CD4-positive, CD25-positive, alpha-beta regulatory T cell (primary cell): ENCODE measurements around the gene DDOST. TPM values are rescaled to one million over a fixed set of nuclear protein-coding genes. Genes with fewer than 3 reads are reported as not detected.

Source experiments
- ATAC-seq, 2 donors: fragments of 150-1000 bp; cut with Tn5 transposase; one replicate each; pipeline ENCODE4 v1.10.0; 2021; ENCODE audit warnings: low read depth in 2 of 2, moderate number of reproducible peaks in 2 of 2, moderate library complexity in 1 of 2
- DNase-seq, 3 donors: peaks; one replicate each; pipeline versions ENCODE4 v3.0.0 to v3.0.0-alpha.2; 2012 to 2022; ENCODE audit warnings: mixed read lengths in 1 of 3
- H3K27ac ChIP-seq: one replicate; pipeline ENCODE4 v1.7.0; 2013; ENCODE audit warnings: mild to moderate bottlenecking, low read length; ENCODE audit not compliant: insufficient read depth, poor library complexity, severe bottlenecking
- H3K27me3 ChIP-seq: one replicate; pipeline ENCODE4 v1.7.0; 2013; ENCODE audit warnings: low read length; ENCODE audit not compliant: control insufficient read depth, insufficient read depth
- H3K36me3 ChIP-seq: one replicate; pipeline ENCODE4 v1.7.0; 2013; ENCODE audit warnings: mild to moderate bottlenecking, low read length, moderate library complexity; ENCODE audit not compliant: control insufficient read depth, insufficient read depth
- H3K4me1 ChIP-seq: 2 replicates; pipeline ENCODE4 v1.7.0; 2013; ENCODE audit warnings: mild to moderate bottlenecking, low read length; ENCODE audit not compliant: insufficient read depth, control insufficient read depth, poor library complexity, severe bottlenecking
- H3K4me3 ChIP-seq: one replicate; pipeline ENCODE4 v1.7.0; 2013; ENCODE audit warnings: low read depth, mild to moderate bottlenecking, low read length, moderate library complexity
- H3K9me3 ChIP-seq, 2 experiments: 1 replicate in 1 of 2; 2 replicates in 1 of 2; pipeline ENCODE4 v1.7.0; 2013; ENCODE audit warnings: low read length in 2 of 2, mild to moderate bottlenecking in 1 of 2, moderate library complexity in 1 of 2; ENCODE audit not compliant: control insufficient read depth in 2 of 2
- H3K27ac Mint-ChIP-seq, 3 donors: one replicate each; pipeline ENCODE4 v1.8.0; 2020 to 2022; ENCODE audit warnings: mild to moderate bottlenecking in 3 of 3, mixed read lengths in 3 of 3, moderate library complexity in 2 of 3
- H3K27me3 Mint-ChIP-seq: one replicate; pipeline ENCODE4 v1.8.0; 2022; ENCODE audit warnings: mild to moderate bottlenecking, mixed read lengths
- H3K36me3 Mint-ChIP-seq: one replicate; pipeline ENCODE4 v1.8.0; 2020; ENCODE audit warnings: mixed read lengths
- H3K4me1 Mint-ChIP-seq, 4 donors: one replicate each; pipeline ENCODE4 v1.8.0; 2020 to 2022; ENCODE audit warnings: mixed read lengths in 4 of 4, mild to moderate bottlenecking in 1 of 4
- H3K4me3 Mint-ChIP-seq, 4 donors: one replicate each; pipeline ENCODE4 v1.8.0; 2020 to 2022; ENCODE audit warnings: mild to moderate bottlenecking in 4 of 4, mixed read lengths in 4 of 4, moderate library complexity in 3 of 4
- H3K9me3 Mint-ChIP-seq, 7 donors: one replicate each; pipeline ENCODE4 v1.8.0; 2020 to 2022; ENCODE audit warnings: mixed read lengths in 7 of 7, mild to moderate bottlenecking in 3 of 7, moderate library complexity in 2 of 7
- polyA plus RNA-seq, 4 donors: library from polyadenylated mRNA; unstranded; fragments of 300-500 nt; fragmentation: Illumina TruSeq; gene quantifications; one replicate each; pipeline ENCODE4 v1.2.3, GENCODE V29; 2021
- total RNA-seq: library from RNA; stranded (reverse); gene quantifications from one replicate; pipeline ENCODE4 v1.2.3, GENCODE V29; 2022

DDOST gene
- total and polyA plus RNA-seq, 5 donors from 2014 or later = 103 to 283 (median 257) TPM

DNA sequence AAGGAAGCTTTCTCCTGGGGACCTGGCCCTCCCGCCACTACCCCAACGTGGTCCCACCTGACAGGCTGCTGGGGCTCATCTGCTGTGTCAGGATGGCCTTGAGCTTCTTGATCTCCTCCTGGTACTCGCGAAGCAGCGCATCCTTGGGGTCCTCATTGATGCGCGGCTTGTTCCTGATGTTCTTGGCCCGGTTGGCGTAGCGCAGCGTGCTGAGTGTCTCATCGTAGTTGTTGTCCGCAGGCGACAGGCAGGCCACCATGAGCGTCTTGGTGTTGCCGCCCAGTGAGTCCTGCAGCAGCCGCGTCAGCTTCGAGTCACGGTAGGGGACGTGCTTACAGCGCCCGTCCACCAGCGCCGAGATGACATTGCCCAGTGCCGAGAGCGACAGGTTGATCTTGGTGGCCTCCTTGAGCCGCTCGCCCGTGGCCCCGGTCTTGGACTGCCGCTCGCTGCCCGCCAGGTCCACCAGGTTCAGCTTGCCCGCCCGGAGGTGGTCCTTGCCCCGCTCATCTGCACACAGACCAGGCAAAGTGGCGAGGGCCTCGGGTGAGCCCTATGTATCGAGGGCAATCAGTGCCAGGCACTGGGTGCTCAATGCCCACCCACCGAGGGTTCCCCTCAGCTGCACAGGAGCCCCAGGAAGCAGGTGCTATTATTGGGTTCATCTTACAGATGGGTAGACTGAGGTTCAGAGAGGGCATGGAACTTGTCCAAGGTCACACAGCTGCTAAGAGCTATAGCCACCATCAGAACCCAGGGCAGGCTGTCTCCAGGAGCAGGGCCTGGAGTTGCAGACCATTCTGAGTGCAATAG, 43.4 kb upstream of the DDOST start:
- peaks cover 5% of the 10 kb centered on the region for H3K27me3 Mint-ChIP-seq
- ATAC-seq = no peak
- no peaks in the 10 kb centered on the region for H3K4me1 ChIP-seq
- H3K36me3 ChIP-seq = no peaks in the 10 kb centered on the region
- peaks cover 0 to 2% (median 0%) of the 10 kb centered on the region in 4 donors for H3K4me1 Mint-ChIP-seq
- H3K4me3 Mint-ChIP-seq = no peak overlapping the region
- H3K27ac Mint-ChIP-seq = no peak overlapping the region
- H3K27ac ChIP-seq = no peak overlapping the region
- H3K4me3 ChIP-seq = no peak overlapping the region
- no peaks in the 10 kb centered on the region for H3K9me3 Mint-ChIP-seq
- H3K27me3 ChIP-seq = no peaks in the 10 kb centered on the region
- no peaks in the 10 kb centered on the region for H3K9me3 ChIP-seq
- no peaks in the 10 kb centered on the region for H3K36me3 Mint-ChIP-seq
- DNase-seq = no peak

DNA sequence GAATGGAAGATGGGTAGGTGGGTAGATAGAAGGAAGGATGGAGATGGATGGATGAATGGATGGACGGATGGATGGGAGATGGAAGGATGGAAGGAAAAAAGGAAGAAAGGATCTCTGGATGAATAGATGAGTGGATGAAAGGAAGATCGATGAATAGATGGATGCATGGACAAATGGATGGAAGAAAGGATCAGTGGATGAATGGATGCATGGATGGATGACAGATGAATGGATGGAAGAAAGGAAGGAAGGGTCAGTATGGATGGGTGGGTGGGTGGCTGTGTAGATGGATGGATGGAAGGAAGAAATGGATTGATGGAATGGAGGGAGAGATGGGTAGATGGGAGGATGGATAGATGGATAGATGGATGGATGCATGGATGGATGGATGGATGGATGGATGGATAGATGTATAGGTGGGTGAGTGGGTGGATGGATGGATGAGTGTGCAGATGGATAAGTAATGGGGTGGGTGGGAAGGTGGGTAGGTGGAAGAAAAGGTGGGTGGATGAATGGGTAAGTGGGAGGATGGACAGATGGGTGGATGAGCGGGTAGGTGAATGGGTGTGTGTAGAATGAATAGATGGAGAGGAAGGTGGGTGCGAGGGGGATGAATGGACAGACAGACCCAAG, 42.1 kb upstream of the DDOST start:
- Histone ChIP-seq H3K4me3 (no peak overlapping the region), H3K4me1 (no peaks in the 10 kb centered on the region), H3K36me3 (no peaks in the 10 kb centered on the region), H3K9me3 (no peaks in the 10 kb centered on the region), H3K27ac (no peak overlapping the region), H3K27me3 (no peaks in the 10 kb centered on the region)
- Mint-ChIP-seq H3K9me3 (no peaks in the 10 kb centered on the region), H3K27ac (no peak overlapping the region), H3K27me3 (peaks cover 5% of the 10 kb centered on the region), H3K36me3 (no peaks in the 10 kb centered on the region), H3K4me1 (peaks cover 0 to 2% (median 0%) of the 10 kb centered on the region in 4 donors), H3K4me3 (no peak overlapping the region)
- DNase-seq (no peak), ATAC-seq (no peak)

GRCh38 chr1:20702416-20702815, 41.2 kb upstream of the DDOST start:
- Mint-ChIP-seq H3K27me3 (peaks cover 5% of the 10 kb centered on the region), H3K4me3 (no peak overlapping the region), H3K9me3 (no peaks in the 10 kb centered on the region), H3K27ac (no peak overlapping the region), H3K36me3 (no peaks in the 10 kb centered on the region), H3K4me1 (peaks cover 0 to 2% (median 0%) of the 10 kb centered on the region in 4 donors)
- H3K27ac ChIP-seq = no peak overlapping the region
- H3K27me3 ChIP-seq = no peaks in the 10 kb centered on the region
- H3K4me3 ChIP-seq = no peak overlapping the region
- H3K9me3 ChIP-seq = no peaks in the 10 kb centered on the region
- H3K4me1 ChIP-seq = no peaks in the 10 kb centered on the region
- H3K36me3 ChIP-seq = no peaks in the 10 kb centered on the region
- no peak for ATAC-seq
- DNase-seq = no peak

DNA sequence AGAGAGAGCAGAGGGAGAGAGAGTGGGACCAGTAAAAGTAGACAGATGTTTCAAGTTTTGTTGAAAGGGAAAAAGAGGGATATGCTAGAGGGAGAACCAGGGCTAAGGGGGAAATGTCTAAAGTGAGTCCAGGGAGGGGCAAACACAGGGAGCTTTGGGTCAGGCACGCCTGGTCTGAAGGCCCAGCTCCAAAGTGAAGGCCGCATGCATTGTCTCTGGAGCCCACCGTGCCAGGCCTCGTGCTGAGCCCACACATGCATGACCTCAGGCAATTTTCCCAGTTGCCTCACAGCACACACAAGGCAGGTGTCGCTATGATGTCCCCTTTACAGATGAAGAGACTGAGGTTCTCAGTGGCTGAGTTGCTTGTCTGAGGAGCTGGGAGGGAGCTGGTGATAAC, 40.7 kb upstream of the DDOST start:
- H3K4me3 ChIP-seq = no peak overlapping the region
- H3K27me3 ChIP-seq = no peaks in the 10 kb centered on the region
- Mint-ChIP-seq H3K27me3 (peaks cover 6% of the 10 kb centered on the region), H3K27ac (no peak overlapping the region), H3K9me3 (no peaks in the 10 kb centered on the region), H3K4me3 (no peak overlapping the region), H3K36me3 (no peaks in the 10 kb centered on the region), H3K4me1 (peaks cover 0 to 2% (median under 1%) of the 10 kb centered on the region in 4 donors)
- no peaks in the 10 kb centered on the region for H3K9me3 ChIP-seq
- ATAC-seq (no peak), DNase-seq (no peak)
- H3K27ac ChIP-seq = no peak overlapping the region
- peaks cover 3% of the 10 kb centered on the region for H3K4me1 ChIP-seq
- H3K36me3 ChIP-seq = no peaks in the 10 kb centered on the region

DNA sequence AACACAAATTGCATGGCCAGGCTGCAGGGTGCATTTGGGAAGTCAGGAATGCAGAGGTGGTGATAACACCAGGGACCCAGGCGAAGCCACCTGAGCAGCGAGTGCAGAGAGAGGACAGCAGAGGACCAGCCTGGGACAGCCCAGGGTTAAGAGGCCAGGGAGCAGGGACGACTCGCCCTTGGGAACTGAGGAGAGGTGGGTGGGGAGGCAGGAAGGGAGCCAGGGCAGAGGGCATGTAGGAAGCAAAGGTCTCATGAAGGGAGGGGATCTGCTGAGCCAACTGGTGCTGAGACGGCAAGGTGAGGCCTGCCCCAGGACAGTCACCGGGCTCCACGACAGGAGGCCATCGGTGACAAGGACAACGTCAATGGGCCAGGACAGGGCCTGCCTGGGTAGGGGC, 40.3 kb upstream of the DDOST start:
- Mint-ChIP-seq H3K4me3 (no peak overlapping the region), H3K27me3 (peaks cover 10% of the 10 kb centered on the region), H3K4me1 (peaks cover 0 to 4% (median 1%) of the 10 kb centered on the region in 4 donors), H3K27ac (no peak overlapping the region), H3K36me3 (no peaks in the 10 kb centered on the region), H3K9me3 (no peaks in the 10 kb centered on the region)
- Histone ChIP-seq H3K27ac (no peak overlapping the region), H3K36me3 (no peaks in the 10 kb centered on the region), H3K27me3 (no peaks in the 10 kb centered on the region), H3K4me3 (no peak overlapping the region), H3K9me3 (no peaks in the 10 kb centered on the region), H3K4me1 (peaks cover 7% of the 10 kb centered on the region)
- ATAC-seq = no peak
- no peak for DNase-seq

GRCh38 chr1:20700636-20701215, 39.6 kb upstream of the DDOST start:
- no peaks in the 10 kb centered on the region for H3K36me3 Mint-ChIP-seq
- no peaks in the 10 kb centered on the region for H3K36me3 ChIP-seq
- no peak overlapping the region for H3K27ac Mint-ChIP-seq
- no peak overlapping the region for H3K27ac ChIP-seq
- H3K27me3 Mint-ChIP-seq = peaks cover 13% of the 10 kb centered on the region
- no peaks in the 10 kb centered on the region for H3K9me3 ChIP-seq
- ATAC-seq (no peak), DNase-seq (no peak)
- no peaks in the 10 kb centered on the region for H3K27me3 ChIP-seq
- H3K4me1 ChIP-seq = peaks cover 10% of the 10 kb centered on the region
- H3K9me3 Mint-ChIP-seq = no peaks in the 10 kb centered on the region
- H3K4me3 Mint-ChIP-seq = no peak overlapping the region
- no peak overlapping the region for H3K4me3 ChIP-seq
- H3K4me1 Mint-ChIP-seq = peaks cover 0 to 8% (median 2%) of the 10 kb centered on the region in 4 donors

DNA sequence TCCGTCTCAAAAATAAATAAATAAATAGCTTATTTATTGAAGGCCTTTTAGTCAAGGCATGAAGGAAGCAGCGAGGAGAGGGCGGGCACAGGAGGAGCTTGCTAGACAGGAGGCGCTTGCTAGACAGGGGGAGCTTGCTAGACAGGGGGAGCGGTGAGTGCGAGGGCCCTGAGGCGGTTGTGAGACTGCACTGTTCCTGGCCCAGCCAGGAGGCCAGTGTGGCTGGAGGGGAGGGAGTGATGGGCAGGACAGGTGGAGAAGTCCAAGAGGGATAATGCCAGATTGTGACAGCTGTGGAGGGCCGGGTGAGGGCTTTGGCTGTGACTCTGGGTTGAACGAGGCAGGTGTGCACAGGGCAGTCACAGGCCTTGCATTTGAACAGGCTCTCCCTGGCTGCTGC, 38.4 kb upstream of the DDOST start:
- peaks cover 10% of the 10 kb centered on the region for H3K4me1 ChIP-seq
- no peaks in the 10 kb centered on the region for H3K9me3 ChIP-seq
- Mint-ChIP-seq H3K36me3 (no peaks in the 10 kb centered on the region), H3K9me3 (no peaks in the 10 kb centered on the region), H3K4me3 (peak overlapping the region in 1 of 4 donors; percentile 51), H3K4me1 (peaks cover 0 to 8% (median 2%) of the 10 kb centered on the region in 4 donors), H3K27ac (no peak overlapping the region), H3K27me3 (peaks cover 13% of the 10 kb centered on the region)
- H3K27me3 ChIP-seq = no peaks in the 10 kb centered on the region
- no peak overlapping the region for H3K27ac ChIP-seq
- H3K4me3 ChIP-seq = no peak overlapping the region
- no peaks in the 10 kb centered on the region for H3K36me3 ChIP-seq
- ATAC-seq (no peak), DNase-seq (no peak)
